ENCODE measurements around the gene PRDM5. TPM values are rescaled to one million over a fixed set of nuclear protein-coding genes. Genes with fewer than 3 reads are reported as not detected.

PRDM5 gene
- total and polyA plus RNA-seq, 2 donors (not counting 3 experiments of a cell fraction or from before 2014, with no cell fraction given): 2.2 to 8.1 TPM

GRCh38 chr4:120683897-120684540 is 238.5 kb downstream of the PRDM5 start:
- Histone ChIP-seq H3K27ac (ENCODE audit: insufficient read depth, low read depth, low read length) (no peak overlapping the region), H4K20me1 (replicated peaks; ENCODE audit: control insufficient read depth, extremely low read depth, insufficient read depth, low read length) (no peaks in the 10 kb centered on the region), H3K36me3 (ENCODE audit: control insufficient read depth in 2 of 2, extremely low read depth in 1 of 2, insufficient read depth in 2 of 2, low read length in 2 of 2) (no peaks in the 10 kb centered on the region), H3K4me1 (ENCODE audit: control insufficient read depth, extremely low read depth, insufficient read depth, low read length) (no peaks in the 10 kb centered on the region), H3K27me3 (ENCODE audit: control insufficient read depth in 2 of 2, insufficient read depth in 2 of 2, low read length in 2 of 2) (no peaks in the 10 kb centered on the region), H3K79me2 (ENCODE audit: control insufficient read depth, insufficient read depth, low read length) (no peaks in the 10 kb centered on the region), H3K9ac (replicated peaks; ENCODE audit: extremely low read depth, insufficient read depth, low read length) (no peak overlapping the region), H2AFZ (ENCODE audit: low read depth, low read length) (no peak overlapping the region), H3K9me3 (replicated peaks; ENCODE audit: control insufficient read depth, insufficient read depth, low read length) (no peaks in the 10 kb centered on the region), H3K9me1 (replicated peaks; ENCODE audit: control insufficient read depth, extremely low read depth, insufficient read depth, low read length) (no peaks in the 10 kb centered on the region), H3K4me3 (replicated peaks in 1 of 3; ENCODE audit: insufficient read depth in 1 of 3, low read depth in 1 of 3, low read length in 3 of 3) (no peak overlapping the region), H3K4me2 (ENCODE audit: insufficient read depth, low read length) (no peak overlapping the region)
- ChIA-PET POLR2A (no interaction called here), CTCF (no interaction called here)
- dilution Hi-C loops (cut with MboI; ENCODE audit: extremely low pct_ligation_motif_present, low sequenced_read_pairs) (no loop called here), intact Hi-C loops (cut with micrococcal nuclease) (no loop called here)
- TF ChIP-seq GATA2 (IDR thresholded peaks at IDR 0.05; ENCODE audit: insufficient read depth, insufficient read length, low read depth, low read length): no peak
- TF ChIP-seq MYC (IDR thresholded peaks at IDR 0.05; ENCODE audit: low read depth, low read length): no peak
- TF ChIP-seq FOS (IDR thresholded peaks at IDR 0.05; ENCODE audit: borderline replicate concordance, insufficient read depth, low read length): no peak
- TF ChIP-seq EZH2 (IDR thresholded peaks at IDR 0.05; ENCODE audit: borderline replicate concordance, low read depth, low read length, severe bottlenecking): no peak
- TF ChIP-seq POLR2A (IDR thresholded peaks at IDR 0.05; ENCODE audit: low read depth, low read length): no peak
- TF ChIP-seq CTCF (IDR thresholded peaks at IDR 0.05; ENCODE audit: extremely low read depth in 1 of 2, insufficient read depth in 1 of 2, low read depth in 1 of 2, low read length in 2 of 2): no peak
- no peak for TF ChIP-seq JUN (IDR thresholded peaks at IDR 0.05; ENCODE audit: borderline replicate concordance, insufficient read depth, insufficient read length, low read depth)
- no peak for TF ChIP-seq POLR2AphosphoS5 (IDR thresholded peaks at IDR 0.05; ENCODE audit: insufficient read depth, low read depth, low read length)
- TF ChIP-seq MAX (IDR thresholded peaks at IDR 0.05; ENCODE audit: insufficient read depth, insufficient read length): no peak
- BruUV-seq (replicated peaks): no TSS peak
- FAIRE-seq: no peak
- peak; percentile 42 for DNase-seq (ENCODE audit: low read depth, low spot score)

Data from endothelial cell of umbilical vein (primary cell).